GM18867 (cell line): ENCODE results near the gene CAPN11.
"Not testable (repeated sequence)": the region's sequence is repeated elsewhere in the genome, so short reads cannot be mapped to it uniquely, and the experiment has no call there.

Source experiments
- ATAC-seq: cut with Tn5 transposase; IDR thresholded peaks from one replicate; pipeline ENCODE4 v1.9.1; 2021; ENCODE audit warnings: mild to moderate bottlenecking, moderate library complexity; ENCODE audit not compliant: unreplicated experiment

The CAPN11 gene

GRCh38 chr6:44129841-44130322, 28.7 kb upstream of the CAPN11 start:
- ATAC-seq, result no peak

- ATAC-seq, result no peak
Measured at GRCh38 chr6:44131892-44132291, 26.7 kb upstream of the CAPN11 start.

GRCh38 chr6:44132476-44132875, 26.1 kb upstream of the CAPN11 start:
- ATAC-seq, result no peak

GRCh38 chr6:44133003-44133931, 25.4 kb upstream of the CAPN11 start:
- ATAC-seq, result no peak

- ATAC-seq, result no peak
Measured at GRCh38 chr6:44133981-44134711, 24.5 kb upstream of the CAPN11 start.

GRCh38 chr6:44135173-44135758, 23.4 kb upstream of the CAPN11 start:
- ATAC-seq, result no peak

- ATAC-seq, result no peak
Measured at GRCh38 chr6:44135875-44136274, 22.7 kb upstream of the CAPN11 start.

GRCh38 chr6:44138717-44139350, 19.8 kb upstream of the CAPN11 start:
- no peak for ATAC-seq

- no peak for ATAC-seq
Measured at GRCh38 chr6:44139351-44139743, 19.3 kb upstream of the CAPN11 start.

- ATAC-seq, result no peak
Measured at GRCh38 chr6:44142835-44143234, 15.8 kb upstream of the CAPN11 start.

- ATAC-seq, result no peak
Measured at GRCh38 chr6:44143731-44144130, 14.9 kb upstream of the CAPN11 start.

GRCh38 chr6:44144536-44144935, 14.1 kb upstream of the CAPN11 start:
- ATAC-seq, result not testable (repeated sequence)

GRCh38 chr6:44145839-44146238, 12.8 kb upstream of the CAPN11 start:
- no peak for ATAC-seq

GRCh38 chr6:44146685-44147084, 11.9 kb upstream of the CAPN11 start:
- ATAC-seq, result no peak

GRCh38 chr6:44147256-44147655, 11.4 kb upstream of the CAPN11 start:
- ATAC-seq, result no peak

GRCh38 chr6:44148306-44148705, 10.3 kb upstream of the CAPN11 start:
- no peak for ATAC-seq

GRCh38 chr6:44149369-44150012, 9.1 kb upstream of the CAPN11 start:
- no peak for ATAC-seq

- ATAC-seq, result no peak
Measured at GRCh38 chr6:44150317-44150917, 8.2 kb upstream of the CAPN11 start.

GRCh38 chr6:44151348-44152108, 7.1 kb upstream of the CAPN11 start:
- ATAC-seq, result peak; percentile 61
